ENCODE results near the gene KCNQ5.

Gene KCNQ5

GRCh38 chr6:72683797-72684196 lies 61.9 kb downstream of the KCNQ5 start:
- no peak for DNase-seq

GRCh38 chr6:72689107-72689954 lies 67.5 kb downstream of the KCNQ5 start:
- DNase-seq = no peak

- DNase-seq = no peak
Measured at GRCh38 chr6:72691249-72691648, 69.4 kb downstream of the KCNQ5 start.

DNA sequence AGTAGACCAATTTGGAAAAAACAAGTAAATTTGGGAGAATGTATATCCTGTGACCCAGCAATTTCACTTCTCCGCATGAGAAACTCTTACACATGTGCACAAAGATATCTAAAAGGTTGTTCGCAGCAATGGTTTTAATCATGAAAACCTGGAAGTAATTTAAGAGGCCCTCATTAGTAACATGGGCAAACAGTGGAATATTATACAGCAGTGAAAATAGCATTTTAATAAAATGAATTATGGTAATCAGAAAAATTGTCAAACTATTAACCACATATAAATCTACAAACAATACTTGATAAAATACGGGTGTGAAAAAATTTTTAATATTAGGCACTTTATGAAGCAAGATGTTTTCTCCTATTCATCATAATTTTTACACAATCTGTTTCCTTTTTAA lies 74.2 kb downstream of the KCNQ5 start:
- no peak for DNase-seq

DNA sequence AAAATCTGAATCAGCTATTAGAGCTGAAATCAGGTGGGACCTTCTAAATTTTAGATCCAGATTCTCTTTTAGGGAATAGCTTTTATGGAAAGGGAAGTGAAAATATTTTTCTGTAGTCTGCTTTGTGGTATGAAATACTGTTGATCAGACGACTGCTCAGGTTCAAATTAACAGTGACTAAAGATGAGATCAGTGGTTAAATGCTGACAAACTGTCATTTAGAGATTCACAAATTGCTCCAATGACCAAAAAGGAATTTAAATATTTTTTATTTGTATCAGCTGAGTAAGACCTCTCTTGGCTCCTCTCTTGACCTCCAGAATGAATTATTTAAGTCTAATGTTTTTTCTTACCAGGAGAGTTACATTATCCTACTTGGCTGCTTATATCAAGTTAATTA lies 77.3 kb downstream of the KCNQ5 start:
- no peak for DNase-seq

DNA sequence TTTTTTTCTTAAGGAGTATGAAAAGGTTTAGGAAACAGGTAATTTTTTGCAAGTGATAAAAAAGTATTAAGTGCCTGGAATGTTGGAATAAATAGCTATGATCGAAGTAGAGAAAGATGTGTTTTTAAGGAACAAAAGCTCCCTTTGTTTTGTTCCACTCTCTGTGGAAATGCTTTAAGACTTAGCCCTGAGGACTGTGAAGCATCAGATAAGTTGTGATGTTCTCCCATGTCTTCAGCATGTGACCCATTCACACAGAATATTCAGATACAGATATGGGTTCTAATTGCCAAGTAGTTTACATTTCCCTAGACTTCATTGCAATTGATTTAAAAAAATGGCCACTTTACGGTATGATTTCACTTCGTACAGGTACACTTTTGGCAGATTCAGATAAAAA lies 80.6 kb downstream of the KCNQ5 start:
- DNase-seq = no peak

DNA sequence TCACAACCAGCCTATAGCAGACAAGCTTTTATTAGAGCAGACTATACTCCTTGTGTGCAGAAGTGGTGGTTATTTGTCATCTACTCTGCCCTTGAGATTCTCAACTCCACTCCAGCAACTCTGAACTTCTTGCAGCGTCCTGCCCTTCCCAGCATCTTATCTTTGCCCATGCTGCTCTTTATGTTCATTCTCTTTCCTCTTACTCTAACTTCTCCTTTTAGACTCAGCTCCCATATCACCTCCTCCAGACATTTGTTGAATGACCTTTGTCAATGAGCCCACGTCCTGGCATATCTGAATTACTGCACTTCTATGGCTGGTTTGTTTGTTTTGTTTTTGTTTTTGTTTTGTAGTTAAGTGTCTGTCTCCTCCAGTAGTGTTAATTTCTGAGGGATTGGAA lies 81.2 kb downstream of the KCNQ5 start:
- DNase-seq = no peak

GRCh38 chr6:72704979-72705378 lies 83.1 kb downstream of the KCNQ5 start:
- DNase-seq = no peak

DNA sequence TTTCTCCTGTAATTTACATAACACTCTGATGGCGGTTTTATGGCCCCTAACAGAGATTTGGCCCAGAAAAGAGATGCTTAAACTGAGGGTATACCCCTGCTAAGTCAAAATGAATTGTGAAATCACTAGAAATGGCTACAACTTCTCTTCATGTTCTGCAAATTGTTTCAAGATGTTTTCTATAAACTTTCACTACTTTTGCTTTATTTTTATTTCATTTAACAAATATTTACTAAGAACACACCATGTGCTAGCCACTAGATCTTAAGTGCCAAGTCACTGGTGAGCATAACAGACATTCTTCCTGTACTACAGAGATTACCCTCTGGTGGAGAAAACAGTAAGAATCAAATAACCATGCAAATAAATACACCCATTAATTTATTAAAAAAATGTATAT lies 87.6 kb downstream of the KCNQ5 start:
- no peak for DNase-seq

GRCh38 chr6:72711731-72712130 lies 89.9 kb downstream of the KCNQ5 start:
- DNase-seq = no peak

DNA sequence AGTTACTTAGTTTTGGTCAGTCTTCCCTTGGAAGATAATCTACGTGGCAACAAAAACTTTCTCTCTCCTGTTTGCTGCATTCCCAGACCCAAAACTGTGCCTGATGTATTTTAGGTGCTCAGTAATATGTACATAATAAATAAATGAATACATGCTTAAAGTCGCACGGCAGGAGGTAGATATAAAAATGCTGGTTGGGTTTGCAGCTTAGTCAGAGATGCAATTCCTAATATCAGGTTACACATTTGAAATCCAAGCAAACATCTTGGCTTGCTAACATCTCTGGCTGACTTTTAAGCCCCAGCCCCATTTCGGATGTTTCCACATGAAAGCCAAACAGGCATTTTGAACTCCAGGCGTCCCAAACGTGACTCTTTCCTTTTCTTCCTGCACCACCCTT lies 91.0 kb downstream of the KCNQ5 start:
- no peak for DNase-seq

DNA sequence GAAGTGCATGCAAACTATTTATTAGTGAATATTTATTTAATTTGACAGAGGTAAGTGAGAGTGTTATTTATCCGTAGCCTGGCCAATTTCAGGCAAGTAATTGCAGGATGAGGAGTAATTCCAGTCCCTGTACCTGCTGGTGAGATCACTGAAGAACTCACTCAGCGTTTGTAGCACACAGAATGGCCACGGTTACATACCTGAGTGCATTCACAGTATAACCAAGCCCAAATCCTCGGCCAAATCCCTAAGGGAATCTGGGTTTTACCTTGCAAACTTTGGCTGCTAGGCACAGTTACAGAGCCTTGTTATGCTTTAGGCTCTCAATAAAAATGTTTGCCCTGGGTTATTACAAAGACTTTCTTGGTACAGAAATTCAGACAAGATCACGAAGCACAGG lies 93.3 kb downstream of the KCNQ5 start:
- no peak for DNase-seq

DNA sequence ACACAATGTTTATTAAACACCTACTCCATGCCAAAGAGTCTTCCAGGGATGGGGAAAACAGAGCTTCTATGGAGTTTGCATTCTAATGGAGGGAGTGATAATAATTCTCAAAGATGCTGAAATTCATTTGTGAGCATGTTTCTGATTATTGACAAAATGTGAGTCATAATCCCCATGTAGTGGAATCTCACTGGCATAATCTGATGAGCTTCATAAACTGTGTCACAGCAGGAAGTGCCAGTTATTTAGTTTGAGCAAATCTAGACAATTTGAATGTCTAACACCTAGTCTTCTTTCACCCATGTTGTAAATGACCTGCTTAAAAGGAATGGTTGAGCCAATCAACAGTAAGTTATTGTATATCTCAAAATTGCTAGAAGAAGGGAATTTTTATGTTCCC lies 95.1 kb downstream of the KCNQ5 start:
- no peak for DNase-seq

- DNase-seq = no peak
Measured at GRCh38 chr6:72720464-72720863, 98.6 kb downstream of the KCNQ5 start.

- no peak for DNase-seq
Measured at GRCh38 chr6:72721346-72721745, 99.5 kb downstream of the KCNQ5 start.

GRCh38 chr6:72724545-72724944 lies 102.7 kb downstream of the KCNQ5 start:
- no peak for DNase-seq

- DNase-seq = no peak
Measured at GRCh38 chr6:72728706-72729343, 107.0 kb downstream of the KCNQ5 start.

GRCh38 chr6:72733045-72733444 lies 111.2 kb downstream of the KCNQ5 start:
- DNase-seq = no peak

GRCh38 chr6:72738091-72738490 lies 116.2 kb downstream of the KCNQ5 start:
- DNase-seq = no peak

- DNase-seq = no peak
Measured at GRCh38 chr6:72739368-72739779, 117.5 kb downstream of the KCNQ5 start.

DNA sequence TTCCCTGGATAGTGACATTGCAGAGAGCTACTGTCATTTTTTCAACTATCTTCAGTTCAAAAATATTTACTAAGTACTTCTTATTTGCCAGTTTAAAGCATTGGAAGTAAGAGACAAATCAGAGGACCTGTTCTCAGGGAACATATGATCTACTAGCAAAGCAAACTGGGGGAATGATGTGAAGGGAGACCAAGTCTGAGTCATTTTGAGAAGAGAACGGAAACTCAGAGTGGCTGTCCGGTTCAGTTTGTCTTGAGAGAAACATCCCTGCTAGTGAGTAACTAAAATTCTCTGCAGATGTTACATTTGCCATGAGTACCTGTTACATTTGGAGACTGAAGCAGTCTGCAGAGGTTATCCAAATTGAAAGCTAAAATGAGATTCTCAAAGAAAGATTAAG lies 118.3 kb downstream of the KCNQ5 start:
- DNase-seq = no peak

DNA sequence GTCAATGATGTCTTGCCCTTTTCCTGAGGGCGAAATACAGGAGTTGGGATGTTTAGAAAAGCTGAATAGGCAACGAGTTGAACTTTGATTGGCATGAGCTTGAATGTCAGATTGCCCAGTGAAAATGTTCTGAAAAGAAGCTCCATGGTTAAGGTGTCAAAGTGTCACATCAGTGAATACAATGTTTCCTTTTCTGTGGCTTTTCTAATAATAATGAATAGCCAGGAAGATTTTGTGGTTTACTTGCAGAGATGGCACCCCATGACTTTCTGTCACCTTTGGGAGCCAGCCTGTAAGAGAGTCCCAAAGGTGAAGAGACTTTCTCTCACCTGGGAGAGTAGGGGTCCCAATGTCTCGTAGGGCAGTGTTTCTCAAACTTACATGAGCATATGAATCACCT lies 119.2 kb downstream of the KCNQ5 start:
- no peak for DNase-seq

GRCh38 chr6:72742001-72742673 lies 120.3 kb downstream of the KCNQ5 start:
- no peak for DNase-seq

DNA sequence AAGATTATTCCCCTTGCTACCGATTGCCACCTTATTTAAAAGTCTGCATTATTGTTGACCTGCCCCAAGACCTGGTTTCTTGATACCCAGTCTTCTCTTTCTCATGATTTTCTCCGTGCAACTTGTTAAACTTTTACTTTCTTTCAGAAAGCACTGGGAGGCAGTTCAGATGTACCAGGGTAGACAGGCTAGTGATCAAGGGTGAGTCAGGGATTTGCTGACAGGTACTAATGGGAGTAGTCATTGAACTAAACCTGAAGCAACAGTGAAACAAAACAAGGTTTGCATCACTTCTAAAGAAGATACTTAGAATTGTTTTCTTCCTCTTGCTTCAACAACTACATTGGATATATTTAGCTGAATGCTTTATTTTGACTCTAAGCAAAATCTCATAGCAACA lies 124.4 kb downstream of the KCNQ5 start:
- no peak for DNase-seq
